ENCODE data around the gene RNH1. TPM values are rescaled to one million over a fixed set of nuclear protein-coding genes. Genes with fewer than 3 reads are reported as not detected.

The RNH1 gene
- total RNA-seq (2014; rRNA removed; shearing (Covaris generic)): 57.1 and 65.7 TPM in 2 replicates
- 48.8 and 65.5 TPM in 2 replicates for total RNA-seq (2022)
- Bru-seq, nascent RNA: percentile 55 among the genes with signal in this experiment
- BruChase-seq, experiment 1, labeled RNA remaining after a 6-hour chase: percentile 65 among the genes with signal in this experiment
- BruChase-seq, experiment 2, labeled RNA remaining after a 2-hour chase: percentile 63 among the genes with signal in this experiment
- long read RNA-seq, transcript RNH1-202 (10 exons, 1,791 nt): minor isoform, 11 of 90 reads
- long read RNA-seq, transcript RNH1-206 (10 exons, 1,725 nt): major isoform, 19 of 90 reads
- long read RNA-seq, transcript RNH1-205 (11 exons, 2,014 nt): minor isoform, 6 of 90 reads
- long read RNA-seq, transcript RNH1-203 (10 exons, 1,722 nt): minor isoform, 9 of 90 reads
- long read RNA-seq, partial matches to known transcripts: 9 of 90 reads
- long read RNA-seq, other reads (novel, unspliced or antisense): 27 of 90 reads

DNA sequence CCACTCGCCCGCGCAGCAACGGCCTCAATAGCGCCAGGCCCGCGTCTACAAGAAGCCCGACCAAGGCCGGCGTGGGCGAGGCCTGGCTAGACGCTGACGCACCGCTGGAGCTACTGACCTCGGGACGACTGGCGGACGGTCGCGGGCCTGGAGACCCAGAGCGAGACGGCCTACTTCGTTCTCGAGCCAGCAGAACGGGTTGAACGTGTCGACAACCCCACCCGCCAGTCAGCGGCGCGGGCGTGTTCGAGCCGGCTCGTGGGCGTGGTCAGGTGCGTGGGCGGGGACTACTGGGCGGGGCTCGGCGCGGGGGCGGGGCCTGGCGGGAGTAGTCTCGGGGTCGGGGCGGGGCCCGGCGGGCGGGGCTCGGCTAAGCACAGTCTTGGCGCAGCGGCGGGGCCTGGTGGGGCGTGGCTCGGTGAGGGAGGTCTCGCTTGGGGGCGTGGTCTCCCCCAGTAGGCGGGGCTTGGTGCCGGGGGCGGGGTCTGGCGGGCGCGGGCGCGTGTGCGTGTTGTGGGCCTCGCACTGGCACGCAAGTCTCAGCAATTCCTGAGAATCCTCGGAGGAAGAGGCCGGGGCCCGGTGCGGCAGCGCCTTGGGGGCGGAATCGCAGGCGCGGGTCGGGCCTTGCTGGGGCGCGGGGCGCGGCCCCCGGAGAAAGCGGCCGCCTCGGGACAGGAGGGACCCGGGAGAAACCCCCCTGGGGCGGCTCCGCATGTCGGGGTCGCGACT, at the start of gene RNH1:
RNH1 (minus strand) TSS at position 248 of the 732 bp plus-strand sequence. CDS start 5,080 bp downstream, outside the sequence.
- DNase-seq (ENCODE audit: low spot score): peak; percentile 96
- H3K9me2 ChIP-seq (ENCODE audit: insufficient read depth, low read length): no peaks in the 10 kb centered on the region
- intact Hi-C loops (cut with micrococcal nuclease; ENCODE audit: unreplicated experiment): loop anchor here (1.0 to 5.0 kb wide), 6 partner anchors 11 to 405 kb away; partner anchors contain the start of genes BET1L, CHID1, LRRC56 and PTDSS2
- peaks cover 9% of the 10 kb centered on the region; the same call in 1 of the 2 replicates for H3K36me3 ChIP-seq (ENCODE audit: insufficient read depth, low read length)
- peaks cover 23% of the 10 kb centered on the region for H3K79me2 ChIP-seq (ENCODE audit: insufficient read depth, low read depth, low read length)
- H3K9me3 ChIP-seq (ENCODE audit: low read length): no peaks in the 10 kb centered on the region
- TF ChIP-seq EZH2phosphoT487 (IDR thresholded peaks at IDR 0.05; ENCODE audit: borderline replicate concordance, low read depth, low read length): no peak
- no peak for TF ChIP-seq CTCF (conservative IDR thresholded peaks at IDR 0.05; ENCODE audit: low read length)
- H3K27ac ChIP-seq (ENCODE audit: low read depth, low read length, poor library complexity, severe bottlenecking): peak within 1 kb of the TSS; percentile 85
- ChIA-PET CTCF (ENCODE audit: unreplicated experiment) (no interaction called here), POLR2A (interaction anchor here (0.7 kb wide), 1 partner anchor 29 kb away, joined by 6 read pairs; no protein-coding TSS in a partner anchor)
- BruUV-seq (replicated peaks): no TSS peak
- H3K4me2 ChIP-seq (ENCODE audit: low read length): peak within 1 kb of the TSS; percentile 91
- peaks cover 32% of the 10 kb centered on the region for H3K4me1 ChIP-seq (ENCODE audit: insufficient read depth, low read length, poor library complexity, severe bottlenecking)
- H4K20me1 ChIP-seq (ENCODE audit: insufficient read depth, low read length): no peaks in the 10 kb centered on the region
- H3K4me3 ChIP-seq (ENCODE audit: low read depth, low read length, poor library complexity, severe bottlenecking): peak within 1 kb of the TSS; percentile 95
- H2AFZ ChIP-seq (ENCODE audit: low read length): peak within 1 kb of the TSS; percentile 80

DNA sequence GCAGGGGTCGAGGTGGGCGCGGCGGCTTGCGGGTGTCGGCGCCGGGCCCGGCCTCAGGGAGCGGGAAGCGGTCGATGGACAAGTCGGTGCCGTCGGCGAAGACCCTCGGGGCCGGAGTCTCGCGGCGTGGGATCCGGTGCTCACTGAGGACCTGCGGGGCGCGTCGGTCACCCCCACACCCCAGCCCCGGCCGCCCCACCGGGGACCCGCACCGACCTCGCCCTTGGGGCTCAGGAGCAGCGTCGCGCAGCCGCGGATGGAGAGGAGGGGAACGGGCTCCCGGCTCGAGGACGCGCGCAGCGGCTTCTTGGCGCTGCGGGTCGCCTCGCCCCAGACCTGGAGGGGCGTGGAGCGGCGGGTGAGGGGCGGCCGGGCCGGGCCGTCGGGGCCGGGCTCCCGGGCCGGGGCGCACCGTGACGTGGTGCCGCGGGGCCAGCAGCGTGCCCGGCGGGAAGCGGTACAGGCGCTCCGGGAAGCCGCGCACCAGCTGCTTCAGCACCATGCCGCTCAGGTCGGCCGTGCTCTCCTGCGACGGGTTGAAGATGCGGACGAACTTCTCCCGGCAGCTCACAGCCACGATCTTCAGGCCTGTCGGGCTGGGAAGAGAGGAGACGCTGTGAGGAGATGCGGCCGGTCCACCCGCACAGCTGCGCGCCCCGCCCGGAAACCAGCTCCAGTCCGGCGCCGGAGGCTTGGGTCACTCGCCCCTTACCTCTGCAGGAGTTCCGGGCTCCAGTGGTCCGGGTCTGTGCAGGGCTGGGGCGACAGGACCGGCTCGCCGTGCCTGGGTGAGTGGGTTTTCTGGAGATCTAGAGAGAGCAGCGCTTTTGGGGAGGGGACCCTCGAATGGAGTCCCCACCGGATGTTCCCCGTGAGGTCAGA, 49.0 kb upstream of the RNH1 start:
- H3K4me1 ChIP-seq (ENCODE audit: insufficient read depth, low read length, poor library complexity, severe bottlenecking): peaks cover 34% of the 10 kb centered on the region
- no peak overlapping the region for H3K27ac ChIP-seq (ENCODE audit: low read depth, low read length, poor library complexity, severe bottlenecking)
- no TSS peak for BruUV-seq (replicated peaks)
- no peaks in the 10 kb centered on the region for H3K79me2 ChIP-seq (ENCODE audit: insufficient read depth, low read depth, low read length)
- POLR2A ChIA-PET: interaction anchor here (1.0 kb wide), 1 partner anchor 20 kb away, joined by 3 read pairs; no protein-coding TSS in a partner anchor
- no peaks in the 10 kb centered on the region for H3K9me2 ChIP-seq (ENCODE audit: insufficient read depth, low read length)
- H3K9me3 ChIP-seq (ENCODE audit: low read length): no peaks in the 10 kb centered on the region
- H3K4me2 ChIP-seq (ENCODE audit: low read length): peak overlapping the region; percentile 93
- intact Hi-C loops (cut with micrococcal nuclease; ENCODE audit: unreplicated experiment): loop anchor here (5.0 kb wide), 1 partner anchor 166 kb away; no protein-coding TSS in a partner anchor
- DNase-seq (ENCODE audit: low spot score): no peak
- no peak for TF ChIP-seq EZH2phosphoT487 (IDR thresholded peaks at IDR 0.05; ENCODE audit: borderline replicate concordance, low read depth, low read length)
- TF ChIP-seq CTCF (conservative IDR thresholded peaks at IDR 0.05; ENCODE audit: low read length): no peak
- no peaks in the 10 kb centered on the region for H4K20me1 ChIP-seq (ENCODE audit: insufficient read depth, low read length)
- CTCF ChIA-PET (ENCODE audit: unreplicated experiment): no interaction called here
- no peak overlapping the region for H2AFZ ChIP-seq (ENCODE audit: low read length)
- H3K36me3 ChIP-seq (ENCODE audit: insufficient read depth, low read length): no peaks in the 10 kb centered on the region
- peak overlapping the region; percentile 66 for H3K4me3 ChIP-seq (ENCODE audit: low read depth, low read length, poor library complexity, severe bottlenecking)

Measured in OCI-LY7 (cell line).